Mononuclear cell (primary cell): ENCODE results near the gene TAX1BP3. TPM values are rescaled to one million over a fixed set of nuclear protein-coding genes. Genes with fewer than 3 reads are reported as not detected.

Source experiments
- H3K27me3 ChIP-seq: 2 replicates; pipeline ENCODE4 v1.6.0; 2011; ENCODE audit warnings: low read length, control low read depth; ENCODE audit not compliant: insufficient read depth
- H3K4me1 ChIP-seq: 2 replicates; pipeline ENCODE4 v1.5.1; 2011; ENCODE audit warnings: mild to moderate bottlenecking, low read length, control low read depth; ENCODE audit not compliant: insufficient read depth
- H3K4me3 ChIP-seq: 2 replicates; pipeline ENCODE4 v1.5.1; 2011; ENCODE audit warnings: mild to moderate bottlenecking, low read length, moderate library complexity
- H3K9me3 ChIP-seq: 2 replicates; pipeline ENCODE4 v1.5.1; 2011; ENCODE audit warnings: low read depth, mild to moderate bottlenecking, control low read depth, low read length
- total RNA-seq: library from RNA; depleted of rRNA; stranded (reverse); fragments of >200 nt; gene quantifications from one replicate; pipeline ENCODE4 v1.2.3, GENCODE V29; 2012

The TAX1BP3 gene
- total RNA-seq, 1 donor, result 25.4 TPM

DNA sequence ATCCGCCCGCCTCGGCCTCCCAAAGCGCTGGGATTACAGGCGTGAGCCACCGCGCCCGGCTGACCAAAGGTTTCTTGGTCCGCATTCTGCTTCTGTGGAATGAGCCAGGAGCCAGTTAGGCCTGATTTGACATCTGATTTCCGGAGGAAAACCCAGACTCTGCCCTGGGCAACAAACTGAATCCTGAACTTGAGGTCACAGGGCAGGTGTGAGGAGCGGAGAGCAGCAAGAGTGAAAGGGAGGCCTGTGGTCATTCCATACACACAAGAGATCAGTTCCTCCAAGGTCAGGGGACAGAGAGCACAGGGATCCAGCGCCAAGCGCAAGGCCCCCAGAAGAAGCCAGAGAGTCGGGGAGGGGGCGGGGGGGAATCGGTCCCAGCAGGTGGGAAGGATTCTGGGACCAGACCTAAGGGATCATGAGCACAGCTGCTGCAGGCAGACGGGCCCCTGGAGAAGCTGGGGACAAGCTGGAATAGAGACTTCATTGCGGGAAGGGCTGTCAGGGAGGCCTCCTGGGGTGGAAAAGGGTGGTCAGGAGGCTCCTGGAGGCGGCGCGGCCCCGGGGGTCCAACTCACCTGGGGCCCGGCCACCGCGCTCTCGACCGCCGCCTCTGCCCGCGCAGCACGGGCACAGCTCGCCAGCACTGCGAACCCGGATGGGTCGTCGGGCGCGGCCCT lies 32.8 kb downstream of the TAX1BP3 start:
- no peaks in the 10 kb centered on the region for H3K9me3 ChIP-seq
- H3K4me3 ChIP-seq, result peak overlapping the region; percentile 80
- H3K27me3 ChIP-seq, result no peaks in the 10 kb centered on the region
- H3K4me1 ChIP-seq, result peaks cover 42% of the 10 kb centered on the region

DNA sequence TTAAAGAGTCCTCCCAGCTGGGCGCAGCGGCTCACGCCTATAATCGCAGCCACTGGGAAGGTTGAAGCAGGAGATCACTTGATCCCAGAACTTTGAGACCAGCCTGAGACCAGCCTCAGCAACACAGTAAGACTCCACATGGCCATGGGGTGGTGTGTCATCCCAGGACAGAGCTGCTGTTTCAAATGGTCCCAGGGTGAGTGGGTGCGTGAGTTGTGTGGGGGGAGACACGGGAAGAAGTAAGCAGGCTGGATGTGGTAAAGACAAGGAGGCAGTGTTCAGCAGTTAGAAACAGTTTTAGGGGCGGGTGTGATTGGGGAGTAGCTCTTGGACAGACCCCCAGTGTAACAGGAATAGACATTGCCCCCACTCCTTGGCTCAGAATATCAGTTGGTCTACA lies 36.1 kb downstream of the TAX1BP3 start:
- H3K9me3 ChIP-seq, result no peaks in the 10 kb centered on the region
- no peak overlapping the region for H3K4me3 ChIP-seq
- H3K4me1 ChIP-seq, result peaks cover 20% of the 10 kb centered on the region
- H3K27me3 ChIP-seq, result no peaks in the 10 kb centered on the region

DNA sequence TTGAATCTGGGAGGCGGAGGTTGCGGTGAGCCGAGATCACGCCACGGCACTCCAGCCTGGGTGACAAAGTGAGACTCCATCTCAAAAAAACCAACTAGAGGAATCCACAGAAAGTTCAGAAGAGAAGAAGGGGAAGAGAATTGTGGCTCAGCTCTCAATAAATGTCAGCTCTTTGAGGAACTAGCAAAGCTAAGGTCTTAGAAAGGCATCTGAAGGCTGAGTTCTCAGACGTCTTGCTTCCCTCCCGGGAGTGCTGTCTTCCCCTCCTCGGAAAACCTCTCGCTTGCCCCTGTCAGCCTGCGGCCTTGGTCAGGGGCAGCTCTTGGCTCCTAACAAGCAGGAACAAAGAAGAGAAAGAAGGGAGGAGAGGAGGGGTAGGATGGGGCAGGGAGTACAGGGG lies 37.6 kb downstream of the TAX1BP3 start:
- peaks cover 14% of the 10 kb centered on the region for H3K4me1 ChIP-seq
- H3K27me3 ChIP-seq, result no peaks in the 10 kb centered on the region
- H3K4me3 ChIP-seq, result no peak overlapping the region
- H3K9me3 ChIP-seq, result no peaks in the 10 kb centered on the region

DNA sequence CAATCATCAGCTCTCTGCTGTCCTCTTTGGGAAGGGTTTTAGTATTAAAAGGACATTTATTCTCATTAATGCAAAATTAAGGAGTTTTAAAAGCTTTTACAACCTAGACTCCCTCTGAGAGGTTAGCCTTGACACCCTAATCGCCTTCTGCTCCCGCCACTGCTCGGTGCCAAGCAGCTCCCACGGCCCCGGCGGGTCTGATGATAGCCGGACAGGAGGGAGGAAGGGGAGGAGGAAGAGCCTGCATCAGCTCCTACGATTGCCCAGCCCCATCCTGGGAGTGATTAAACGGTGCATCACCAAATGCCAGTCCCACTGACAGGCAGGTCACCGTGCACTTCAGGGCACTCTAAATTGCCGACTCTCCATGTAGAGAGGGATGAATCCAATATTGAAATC lies 40.6 kb downstream of the TAX1BP3 start:
- no peaks in the 10 kb centered on the region for H3K27me3 ChIP-seq
- H3K4me3 ChIP-seq, result no peak overlapping the region
- no peaks in the 10 kb centered on the region for H3K9me3 ChIP-seq
- H3K4me1 ChIP-seq, result no peaks in the 10 kb centered on the region

DNA sequence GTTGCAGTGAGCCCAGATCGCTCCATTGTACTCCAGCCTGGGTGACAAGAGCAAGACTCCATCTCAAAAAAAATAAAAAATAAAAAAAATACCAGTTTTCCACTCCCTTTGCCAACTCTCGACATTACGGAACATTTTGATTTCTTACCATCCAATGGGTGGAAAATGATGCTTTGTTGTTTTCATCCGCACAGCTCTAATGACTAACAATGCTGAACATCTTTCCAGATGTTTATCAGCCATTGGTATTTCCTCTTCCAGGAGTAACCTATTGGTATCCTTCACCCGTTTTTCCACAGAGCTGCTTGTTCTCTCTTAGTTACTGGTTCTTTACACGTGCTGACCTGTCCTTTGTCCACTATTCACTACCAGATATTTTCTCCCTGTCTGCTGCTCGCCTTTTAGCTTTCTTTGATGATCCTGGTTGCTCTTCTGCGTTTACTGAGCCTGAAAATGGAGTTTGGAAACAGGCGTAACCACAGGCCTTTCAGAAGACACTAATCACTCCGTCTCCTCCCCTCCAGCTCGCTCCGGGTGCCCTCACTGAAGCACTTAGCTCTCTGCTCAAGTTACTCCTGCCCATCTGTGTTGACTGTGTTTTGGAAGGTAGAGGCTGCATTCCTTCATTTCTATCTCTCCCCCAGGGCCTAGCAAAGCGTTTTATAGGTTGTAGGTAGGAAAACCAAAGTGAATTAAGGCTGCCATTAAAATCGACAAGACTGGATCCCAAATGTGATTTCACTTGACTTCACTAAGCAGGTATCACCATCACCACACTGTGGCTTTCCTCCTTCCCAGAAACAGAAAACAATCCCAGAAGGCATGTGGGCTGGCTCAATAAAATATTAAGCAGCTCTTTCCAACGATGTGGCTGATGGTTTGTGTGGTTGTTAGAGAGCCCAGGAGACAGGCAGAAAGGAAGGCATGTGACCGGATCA lies 41.3 kb downstream of the TAX1BP3 start:
- Histone ChIP-seq H3K4me3 (no peak overlapping the region), H3K27me3 (no peaks in the 10 kb centered on the region), H3K9me3 (no peaks in the 10 kb centered on the region), H3K4me1 (no peaks in the 10 kb centered on the region)

DNA sequence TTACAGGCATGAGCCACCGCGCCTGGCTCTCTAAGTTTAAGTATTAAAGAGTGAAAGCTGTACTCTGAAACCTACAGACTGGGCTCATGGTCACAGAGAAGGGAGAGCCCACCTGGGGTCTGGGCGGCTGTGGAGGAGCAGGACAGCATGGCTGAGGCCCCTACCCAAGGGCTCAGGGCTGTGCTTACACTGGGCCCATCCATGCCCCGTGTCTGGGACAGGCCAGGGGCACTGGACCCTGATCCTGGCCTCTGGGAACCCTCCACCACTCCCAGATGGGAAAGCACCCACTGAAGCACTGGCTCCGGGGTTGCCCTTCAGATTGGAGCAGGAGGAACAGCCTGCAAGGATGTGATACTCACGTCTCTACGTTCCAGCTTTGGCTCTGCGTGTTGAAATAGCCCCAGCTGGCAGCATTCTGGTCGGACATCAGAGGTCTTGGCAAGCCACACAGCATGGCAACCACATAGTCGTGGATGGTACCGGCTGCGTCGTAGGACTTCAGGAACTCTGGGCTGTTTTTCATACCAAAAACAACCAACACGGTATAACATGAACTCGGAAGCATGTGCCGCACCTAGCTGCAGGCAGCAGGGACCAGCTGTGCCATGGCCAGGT lies 45.3 kb downstream of the TAX1BP3 start:
- H3K4me3 ChIP-seq, result no peak overlapping the region
- no peaks in the 10 kb centered on the region for H3K27me3 ChIP-seq
- no peaks in the 10 kb centered on the region for H3K9me3 ChIP-seq
- no peaks in the 10 kb centered on the region for H3K4me1 ChIP-seq

DNA sequence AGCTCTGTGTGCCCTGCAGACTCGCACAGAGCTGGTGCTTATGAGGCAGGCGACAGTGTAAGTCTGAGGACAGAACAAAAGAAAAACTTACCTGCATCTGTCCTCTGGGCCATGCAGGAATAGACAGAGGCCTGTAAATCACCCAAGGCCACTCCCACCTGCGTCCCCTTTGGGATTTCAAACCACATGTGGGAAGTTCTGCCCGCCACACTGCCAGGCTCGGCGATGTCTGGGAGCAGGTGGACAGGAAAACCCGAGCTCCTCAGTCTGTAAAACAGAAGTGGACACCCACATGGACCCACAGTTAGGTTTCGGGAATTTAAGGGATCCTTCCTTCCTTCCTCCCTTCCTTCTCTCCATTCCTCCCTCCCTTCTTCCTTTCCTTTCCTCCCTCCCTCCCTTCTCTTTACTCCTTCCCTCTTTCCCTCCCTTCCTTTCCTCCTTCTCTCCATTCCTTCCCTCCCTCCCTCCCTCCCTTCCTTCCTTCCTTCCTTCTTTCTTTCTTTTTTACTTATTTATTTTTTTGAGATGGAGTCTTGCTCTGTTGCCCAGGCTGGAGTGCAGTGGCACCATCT lies 47.1 kb downstream of the TAX1BP3 start:
- Histone ChIP-seq H3K4me3 (no peak overlapping the region), H3K9me3 (no peaks in the 10 kb centered on the region), H3K4me1 (no peaks in the 10 kb centered on the region), H3K27me3 (no peaks in the 10 kb centered on the region)

DNA sequence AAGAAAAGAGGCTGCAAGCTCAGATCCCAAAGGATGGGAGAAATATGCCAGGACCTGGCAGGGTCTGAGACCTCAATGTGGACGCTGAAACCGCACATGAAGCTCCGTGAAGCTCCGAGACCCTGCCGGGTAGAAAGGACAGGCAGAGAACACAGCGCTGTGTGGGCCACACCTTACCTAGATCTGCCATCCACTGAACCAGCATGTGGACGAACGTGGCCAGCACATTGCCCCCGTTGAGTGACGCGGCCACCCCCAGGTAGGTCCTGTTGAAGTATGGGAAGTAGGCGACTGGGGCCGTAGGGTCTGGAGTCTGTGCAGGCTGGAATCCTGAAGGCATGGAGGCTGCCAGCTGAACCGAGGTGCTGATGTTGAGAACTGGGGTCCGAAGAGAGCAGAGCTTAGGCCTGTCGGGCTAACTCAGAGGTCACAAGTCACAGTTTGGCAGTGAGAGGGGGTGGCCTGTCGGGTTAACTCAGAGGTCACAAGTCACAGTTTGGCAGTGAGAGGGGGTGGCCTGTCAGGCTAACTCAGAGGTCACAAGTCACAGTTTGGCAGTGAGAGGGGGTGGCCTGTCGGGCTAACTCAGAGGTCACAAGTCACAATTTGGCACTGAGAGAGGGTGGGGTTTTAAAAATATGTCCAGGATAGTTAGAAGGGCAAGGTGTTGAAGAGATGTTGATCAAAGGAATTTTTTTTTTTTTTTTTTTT lies 53.1 kb downstream of the TAX1BP3 start:
- H3K9me3 ChIP-seq, result no peaks in the 10 kb centered on the region
- H3K27me3 ChIP-seq, result no peaks in the 10 kb centered on the region
- H3K4me3 ChIP-seq, result no peak overlapping the region
- H3K4me1 ChIP-seq, result no peaks in the 10 kb centered on the region

DNA sequence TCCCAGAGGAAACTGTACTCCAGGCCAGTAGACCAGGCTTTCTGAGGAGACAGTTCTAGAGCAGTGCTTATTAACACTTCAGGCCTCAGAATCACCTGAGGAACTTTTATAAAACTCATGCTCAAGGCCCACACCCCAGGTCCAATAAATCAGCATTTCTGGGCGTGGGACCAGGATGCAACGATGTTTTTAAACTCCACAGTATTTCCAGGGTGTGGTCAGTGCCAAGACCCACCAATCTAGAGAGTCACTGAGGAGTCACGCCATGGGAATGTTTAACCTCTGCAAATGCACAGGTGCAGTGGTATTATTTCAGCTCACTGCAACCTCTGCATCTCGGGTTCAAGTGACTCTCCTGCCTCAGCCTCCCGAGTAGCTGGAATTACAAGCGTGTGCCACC lies 55.3 kb downstream of the TAX1BP3 start:
- Histone ChIP-seq H3K4me1 (no peaks in the 10 kb centered on the region), H3K27me3 (no peaks in the 10 kb centered on the region), H3K4me3 (no peak overlapping the region), H3K9me3 (no peaks in the 10 kb centered on the region)

Other genes with a start within 250 kb of the TAX1BP3 start
- gene OR1E2, start 234.7 kb downstream of the TAX1BP3 start, total RNA-seq, result not detected
- not detected for gene SPATA22, start 196.8 kb downstream of the TAX1BP3 start, total RNA-seq
- not detected for gene ASPA, start 192.6 kb downstream of the TAX1BP3 start, total RNA-seq
- 0.21 TPM for gene TRPV3, start 110.8 kb downstream of the TAX1BP3 start, total RNA-seq
- gene TRPV1, start 59.2 kb downstream of the TAX1BP3 start, total RNA-seq, result 1.2 TPM
- gene SHPK, start 32.3 kb downstream of the TAX1BP3 start, total RNA-seq, result 4.7 TPM
- gene CTNS, start 31.8 kb downstream of the TAX1BP3 start, total RNA-seq, result 4.5 TPM
- 15.5 TPM for gene EMC6, start 234 bp upstream of the TAX1BP3 start, total RNA-seq
- gene P2RX5, start 27.6 kb upstream of the TAX1BP3 start, total RNA-seq, result 15.6 TPM
- gene HASPIN, start 55.3 kb upstream of the TAX1BP3 start, total RNA-seq, result 0.52 TPM
- 23.1 TPM for gene ITGAE, start 132.6 kb upstream of the TAX1BP3 start, total RNA-seq
- gene NCBP3, start 177.7 kb upstream of the TAX1BP3 start, total RNA-seq, result 24.1 TPM
- gene CAMKK1, start 224.5 kb upstream of the TAX1BP3 start, total RNA-seq, result 5.4 TPM
- gene P2RX1, start 247.9 kb upstream of the TAX1BP3 start, total RNA-seq, result 31.6 TPM